ENCODE results near the gene HSPA12A. TPM values are rescaled to one million over a fixed set of nuclear protein-coding genes. Genes with fewer than 3 reads are reported as not detected.

Gene HSPA12A
- total RNA-seq, 1 donor from 2014 or later = 7.4 TPM

GRCh38 chr10:116659049-116659670, 83.2 kb downstream of the HSPA12A start:
- Histone ChIP-seq H3K27ac (no peak overlapping the region), H3K27me3 (no peaks in the 10 kb centered on the region), H3K9me3 (no peaks in the 10 kb centered on the region), H3K4me3 (no peak overlapping the region), H3K4me1 (no peaks in the 10 kb centered on the region), H3K36me3 (no peaks in the 10 kb centered on the region)
- intact Hi-C loops (cut with DNase I) = no loop called here
- DNase-seq = no peak
- TF ChIP-seq CTCF (IDR thresholded peaks at IDR 0.05) = no peak
- no peak for ATAC-seq

DNA sequence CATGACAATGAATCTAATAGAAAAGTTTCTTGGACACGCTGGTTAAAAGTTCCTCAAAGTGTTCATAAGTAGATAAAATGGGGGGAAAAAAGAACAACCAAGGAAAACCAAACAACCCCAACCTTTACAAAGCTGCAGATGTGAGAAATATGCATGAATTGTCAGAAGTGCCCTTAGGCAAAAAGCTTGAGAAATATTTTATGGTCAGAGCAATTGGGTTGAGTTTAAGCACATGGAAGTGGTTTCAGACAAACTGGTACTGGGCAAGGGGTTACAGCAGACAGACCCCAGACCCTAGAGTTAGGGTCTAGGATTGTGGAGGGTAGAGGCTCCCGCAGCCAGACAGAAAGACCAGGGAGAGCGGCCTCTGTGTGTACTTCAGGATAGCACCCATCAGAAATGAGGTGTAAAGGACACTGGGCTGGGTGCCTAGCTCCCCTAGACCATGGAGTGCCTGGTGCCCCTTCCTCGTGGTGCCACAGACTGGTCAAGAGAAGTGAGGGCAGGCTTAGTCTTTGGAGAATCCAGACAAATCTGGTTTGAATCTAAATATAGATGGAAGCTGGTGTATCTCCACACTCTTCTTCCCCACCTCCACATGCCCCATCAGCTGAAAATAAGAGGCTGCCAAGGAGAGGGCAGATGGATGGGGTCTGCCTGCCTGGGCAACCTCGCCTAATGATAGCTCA, 84.4 kb downstream of the HSPA12A start:
- Histone ChIP-seq H3K36me3 (no peaks in the 10 kb centered on the region), H3K27me3 (no peaks in the 10 kb centered on the region), H3K4me1 (no peaks in the 10 kb centered on the region), H3K9me3 (no peaks in the 10 kb centered on the region), H3K4me3 (no peak overlapping the region), H3K27ac (no peak overlapping the region)
- no peak for DNase-seq
- TF ChIP-seq CTCF (IDR thresholded peaks at IDR 0.05) = no peak
- intact Hi-C loops (cut with DNase I) = no loop called here
- peak; percentile 27 for ATAC-seq

DNA sequence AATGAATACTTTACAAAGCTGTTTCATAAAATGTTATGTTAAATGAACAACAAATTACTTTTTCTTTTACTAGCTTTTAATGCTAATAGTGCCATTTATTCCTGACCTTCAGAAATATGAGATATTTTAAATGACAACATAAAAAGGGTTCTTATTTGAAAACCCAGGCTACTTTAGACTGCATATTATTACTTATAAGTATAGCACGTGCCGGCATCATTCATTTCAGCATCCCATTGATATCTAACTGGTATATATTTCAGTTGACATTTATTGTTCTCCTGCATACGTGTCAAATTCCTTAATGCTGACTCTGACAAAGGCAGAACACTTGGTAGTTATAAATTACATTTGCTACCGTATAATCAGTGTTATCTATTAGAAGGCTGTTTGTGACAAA, 86.3 kb downstream of the HSPA12A start:
- intact Hi-C loops (cut with DNase I) = no loop called here
- ATAC-seq = no peak
- TF ChIP-seq CTCF (IDR thresholded peaks at IDR 0.05) = no peak

GRCh38 chr10:116655568-116655967, 86.8 kb downstream of the HSPA12A start:
- H3K9me3 ChIP-seq = no peaks in the 10 kb centered on the region
- H3K27me3 ChIP-seq = no peaks in the 10 kb centered on the region
- no peak overlapping the region for H3K4me3 ChIP-seq
- intact Hi-C loops (cut with DNase I) = no loop called here
- no peak overlapping the region for H3K27ac ChIP-seq
- ATAC-seq = no peak
- H3K36me3 ChIP-seq = no peaks in the 10 kb centered on the region
- DNase-seq = no peak
- no peaks in the 10 kb centered on the region for H3K4me1 ChIP-seq
- TF ChIP-seq CTCF (IDR thresholded peaks at IDR 0.05) = no peak

More for the DNA sequence above, 86.3 kb downstream of the HSPA12A start:
- no peak overlapping the region for H3K4me3 ChIP-seq
- H3K36me3 ChIP-seq = no peaks in the 10 kb centered on the region
- H3K27me3 ChIP-seq = no peaks in the 10 kb centered on the region
- H3K27ac ChIP-seq = no peak overlapping the region
- no peaks in the 10 kb centered on the region for H3K9me3 ChIP-seq
- DNase-seq = no peak
- H3K4me1 ChIP-seq = no peaks in the 10 kb centered on the region

DNA sequence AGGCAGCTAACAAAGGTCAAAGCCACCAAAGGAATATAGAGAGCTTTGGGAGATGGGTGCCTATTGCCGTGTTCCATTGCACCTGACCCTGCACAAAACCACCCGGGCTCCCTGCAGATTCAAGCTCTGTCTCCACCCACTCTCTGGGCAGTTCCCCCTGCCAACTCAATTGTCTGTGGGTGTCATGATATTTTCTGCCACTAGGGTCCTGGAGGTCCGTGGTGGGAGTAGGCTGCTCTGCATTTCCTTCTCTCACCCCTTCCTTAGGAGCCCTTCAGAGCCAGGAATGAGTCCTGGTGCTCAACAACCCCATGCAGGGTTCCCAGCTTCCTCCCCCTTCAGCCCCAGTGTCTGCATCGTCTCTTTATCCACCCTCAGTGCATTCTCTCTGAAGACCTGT, 87.5 kb downstream of the HSPA12A start:
- Histone ChIP-seq H3K36me3 (no peaks in the 10 kb centered on the region), H3K4me3 (no peak overlapping the region), H3K27me3 (no peaks in the 10 kb centered on the region), H3K4me1 (no peaks in the 10 kb centered on the region), H3K9me3 (no peaks in the 10 kb centered on the region), H3K27ac (no peak overlapping the region)
- intact Hi-C loops (cut with DNase I) = no loop called here
- DNase-seq (no peak), ATAC-seq (peak; percentile 37)
- no peak for TF ChIP-seq CTCF (IDR thresholded peaks at IDR 0.05)

Measured in upper lobe of right lung (tissue), 1 donor.